A549 (cell line): ENCODE results near the gene MCM5. TPM values are rescaled to one million over a fixed set of nuclear protein-coding genes. Genes with fewer than 3 reads are reported as not detected.

ENCODE experiments used
- ATAC-seq, 2 experiments: fragments of 200-7000 bp in 1 of 2; fragments of >200 bp in 1 of 2; cut with Nextera tagmentation in 1 of 2; cut with Tn5 transposase in 1 of 2; 3 replicates each; pipeline versions ENCODE4 v1.8.0 to v1.9.1; 2018 to 2020; ENCODE audit warnings: mild to moderate bottlenecking in 1 of 2, moderate library complexity in 1 of 2
- CTCF ChIA-PET: fragments of 300-600 bp; sonication (Branson Sonifier 250); formaldehyde crosslinking; extraction: SDS; loops from one replicate; lab custom pipeline; 2021; ENCODE audit warnings: antibody characterized with exemption, inconsistent platforms; lab: Yijun Ruan, JAX
- POLR2A ChIA-PET: fragments of 350-600 bp; formaldehyde crosslinking; extraction: SDS; loops from one replicate; lab custom pipeline; 2021; ENCODE audit warnings: antibody characterized with exemption, inconsistent platforms; lab: Yijun Ruan, JAX
- DNase-seq, 2 experiments: peaks; one replicate each; pipeline versions ENCODE4 v3.0.0 to v3.0.0-alpha.2; 2011 to 2016; ENCODE audit warnings: low read depth in 1 of 2, low spot score in 1 of 2
- FAIRE-seq: peaks from 2 replicates; lab custom pipeline; 2011; peaks lifted over from hg19 to GRCh38; lab: Jason Lieb, UNC
- H3K27ac ChIP-seq, 2 experiments: fragments of >200 bp; sonication (Bioruptor Twin); formaldehyde crosslinking; 3 replicates each; pipeline ENCODE4 v1.5.1; 2016 to 2017
- H3K4me1 ChIP-seq: fragments of >200 bp; sonication (Bioruptor Twin); formaldehyde crosslinking; 3 replicates; pipeline ENCODE4 v1.6.1; 2016
- H3K4me2 ChIP-seq: fragments of >200 bp; sonication (Bioruptor Twin); formaldehyde crosslinking; 3 replicates; pipeline ENCODE4 v1.6.1; 2016
- H3K4me3 ChIP-seq: fragments of >200 bp; sonication (Bioruptor Twin); formaldehyde crosslinking; 3 replicates; pipeline ENCODE4 v1.5.1; 2016
- H3K9me3 ChIP-seq: fragments of >200 bp; sonication (Bioruptor Twin); formaldehyde crosslinking; 3 replicates; pipeline ENCODE4 v1.6.1; 2016
- CBX2 ChIP-seq: fragments of 200-600 bp; sonication (generic); IDR thresholded peaks from 2 replicates; pipeline ENCODE4 v1.6.1; 2016; ENCODE audit warnings: low read depth, mild to moderate bottlenecking, borderline replicate concordance
- CHD4 ChIP-seq: fragments of 200-600 bp; sonication (generic); IDR thresholded peaks from 2 replicates; pipeline ENCODE4 v1.6.1; 2016; ENCODE audit warnings: antibody characterized with exemption, mild to moderate bottlenecking, borderline replicate concordance
- EHMT2 ChIP-seq: fragments of 200-600 bp; sonication (generic); IDR thresholded peaks from 2 replicates; pipeline ENCODE4 v1.6.1; 2016; ENCODE audit warnings: antibody characterized with exemption, low read depth, mild to moderate bottlenecking, moderate library complexity
- ESRRA ChIP-seq: fragments of 150-350 bp; IDR thresholded peaks from 2 replicates; pipeline ENCODE4 v1.6.1; 2014; ENCODE audit warnings: mild to moderate bottlenecking, low read length, borderline replicate concordance
- FOSL2 ChIP-seq, 2 experiments: fragments of 450-650 bp in 1 of 2; fragments of >200 bp in 1 of 2; sonication (Bioruptor Twin) in 1 of 2; formaldehyde crosslinking; IDR thresholded peaks; 2 replicates each; pipeline versions ENCODE4 v1.5.0 to v1.6.1; 2016 to 2020; ENCODE audit warnings: mild to moderate bottlenecking in 1 of 2, moderate library complexity in 1 of 2
- HDAC2 ChIP-seq: fragments of 200-600 bp; sonication (generic); IDR thresholded peaks from 2 replicates; pipeline ENCODE4 v1.6.1; 2016
- HOXA7 ChIP-seq: fragments of 250-450 bp; sonication (Bioruptor Pico); IDR thresholded peaks from 2 replicates; pipeline ENCODE4 v1.5.0; 2020; ENCODE audit warnings: mild to moderate bottlenecking, moderate library complexity
- HOXB5 ChIP-seq: fragments of 250-450 bp; sonication (Bioruptor Pico); IDR thresholded peaks from 2 replicates; pipeline ENCODE4 v1.5.0; 2020; ENCODE audit warnings: mild to moderate bottlenecking, moderate library complexity
- JUNB ChIP-seq: fragments of >200 bp; sonication (Bioruptor Twin); formaldehyde crosslinking; IDR thresholded peaks from 2 replicates; pipeline ENCODE4 v1.6.1; 2016
- MAFK ChIP-seq: fragments of 450-650 bp; IDR thresholded peaks from 2 replicates; pipeline ENCODE4 v1.6.1; 2014; ENCODE audit not compliant: partially characterized antibody
- NPAS2 ChIP-seq: fragments of 250-450 bp; sonication (Bioruptor Pico); IDR thresholded peaks from 2 replicates; pipeline ENCODE4 v1.8.0; 2022; ENCODE audit warnings: mild to moderate bottlenecking, moderate library complexity, borderline replicate concordance
- NR3C1 ChIP-seq: fragments of >200 bp; sonication (Bioruptor Twin); formaldehyde crosslinking; IDR thresholded peaks from 3 replicates; pipeline ENCODE4 v1.6.1; 2017
- POLR2A ChIP-seq: IDR thresholded peaks from 2 replicates; pipeline ENCODE4 v1.6.1; 2012; ENCODE audit warnings: mild to moderate bottlenecking, low read length
- POLR2AphosphoS2 ChIP-seq: conservative IDR thresholded peaks from 2 replicates; pipeline ENCODE4 v1.6.1; 2012; ENCODE audit warnings: low read length, improper control_type of control experiment, inconsistent platforms
- RNF2 ChIP-seq: fragments of 200-600 bp; sonication (generic); IDR thresholded peaks from 2 replicates; pipeline ENCODE4 v1.6.1; 2016; ENCODE audit warnings: low read depth, mild to moderate bottlenecking, antibody characterized with exemption, moderate library complexity, borderline replicate concordance
- SMC3 ChIP-seq: fragments of >200 bp; sonication (Bioruptor Twin); formaldehyde crosslinking; IDR thresholded peaks from 3 replicates; pipeline ENCODE4 v1.6.1; 2018; ENCODE audit warnings: inconsistent platforms
- SREBF2 ChIP-seq: fragments of 450-650 bp; IDR thresholded peaks from 2 replicates; pipeline ENCODE4 v1.6.1; 2014; ENCODE audit warnings: mild to moderate bottlenecking, moderate library complexity
- TFCP2L1 ChIP-seq: fragments of 250-450 bp; sonication (Bioruptor Pico); IDR thresholded peaks from 2 replicates; pipeline ENCODE4 v1.5.0; 2021; ENCODE audit warnings: mild to moderate bottlenecking
- ZSCAN20 ChIP-seq: fragments of 250-450 bp; sonication (Bioruptor Pico); IDR thresholded peaks from 2 replicates; pipeline ENCODE4 v1.8.0; 2022; ENCODE audit warnings: mild to moderate bottlenecking, moderate library complexity
- WGBS: methylation state at CpG from one replicate; pipeline ENCODE4 v1.1.6; 2017; ENCODE audit errors: missing lambda C conversion rate; 5-methylcytosine and 5-hydroxymethylcytosine counted together
- polyA plus RNA-seq, 4 experiments: library from polyadenylated mRNA; depleted of rRNA in 3 of 4; stranded (reverse); fragments of >200 nt; fragmentation: RNase III in 1 of 4; extraction: RNeasy Plus Mini Kit Qiagen cat#74134 plus additional on column Dnase treatment in 1 of 4; gene quantifications; 2 replicates in 3 of 4; 3 replicates in 1 of 4; pipeline ENCODE4 v1.2.3, GENCODE V29; 2011 to 2017
- TF ChIP-seq, protein P1 (sequence below): fragments of >200 bp; sonication (Bioruptor Twin); formaldehyde crosslinking; IDR thresholded peaks from 3 replicates; pipeline ENCODE4 v1.5.1; 2016
- TF ChIP-seq, protein P2 (sequence below): fragments of 250-450 bp; sonication (Bioruptor Pico); IDR thresholded peaks from 2 replicates; pipeline ENCODE4 v1.5.0; 2021; ENCODE audit warnings: mild to moderate bottlenecking, moderate library complexity, borderline replicate concordance

Gene MCM5
- polyA plus RNA-seq, 2 of the 4 experiments (the other 2 are of a cell fraction), result 50.2 to 94.4 TPM

DNA sequence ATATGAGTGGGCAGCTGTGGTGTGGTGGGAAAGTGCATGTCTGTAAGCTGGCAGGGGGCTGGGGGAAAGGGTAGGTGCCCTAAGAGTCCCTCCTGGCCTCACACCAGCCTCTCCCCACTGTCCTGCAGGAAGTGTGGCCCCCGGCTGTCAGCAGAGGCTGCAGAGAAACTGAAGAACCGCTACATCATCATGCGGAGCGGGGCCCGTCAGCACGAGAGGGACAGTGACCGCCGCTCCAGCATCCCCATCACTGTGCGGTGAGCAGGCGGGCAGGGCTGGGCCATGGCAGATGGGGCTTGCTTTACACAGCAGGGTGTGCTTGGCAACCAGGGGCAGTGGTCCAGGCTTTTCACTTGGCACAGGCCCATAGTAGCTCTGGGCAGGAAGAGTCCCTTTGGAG, 19.8 kb downstream of the MCM5 start:
- FAIRE-seq (no peak), ATAC-seq (no peak), DNase-seq (no peak)
- TF ChIP-seq FOSL2 (IDR thresholded peaks at IDR 0.05), result no peak
- no peak for TF ChIP-seq FOSL2 (CRISPR knock-in tag; IDR thresholded peaks at IDR 0.05)
- TF ChIP-seq, protein P1, sequence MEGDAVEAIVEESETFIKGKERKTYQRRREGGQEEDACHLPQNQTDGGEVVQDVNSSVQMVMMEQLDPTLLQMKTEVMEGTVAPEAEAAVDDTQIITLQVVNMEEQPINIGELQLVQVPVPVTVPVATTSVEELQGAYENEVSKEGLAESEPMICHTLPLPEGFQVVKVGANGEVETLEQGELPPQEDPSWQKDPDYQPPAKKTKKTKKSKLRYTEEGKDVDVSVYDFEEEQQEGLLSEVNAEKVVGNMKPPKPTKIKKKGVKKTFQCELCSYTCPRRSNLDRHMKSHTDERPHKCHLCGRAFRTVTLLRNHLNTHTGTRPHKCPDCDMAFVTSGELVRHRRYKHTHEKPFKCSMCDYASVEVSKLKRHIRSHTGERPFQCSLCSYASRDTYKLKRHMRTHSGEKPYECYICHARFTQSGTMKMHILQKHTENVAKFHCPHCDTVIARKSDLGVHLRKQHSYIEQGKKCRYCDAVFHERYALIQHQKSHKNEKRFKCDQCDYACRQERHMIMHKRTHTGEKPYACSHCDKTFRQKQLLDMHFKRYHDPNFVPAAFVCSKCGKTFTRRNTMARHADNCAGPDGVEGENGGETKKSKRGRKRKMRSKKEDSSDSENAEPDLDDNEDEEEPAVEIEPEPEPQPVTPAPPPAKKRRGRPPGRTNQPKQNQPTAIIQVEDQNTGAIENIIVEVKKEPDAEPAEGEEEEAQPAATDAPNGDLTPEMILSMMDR, result no peak
- TF ChIP-seq CHD4, result no peak
- no peak for TF ChIP-seq SREBF2
- TF ChIP-seq TFCP2L1, result no peak
- no peak for TF ChIP-seq POLR2A
- TF ChIP-seq JUNB, result no peak
- TF ChIP-seq NPAS2 (CRISPR knock-in tag), result no peak
- 97% methylated on average over 7 of the region's 10 CpGs for WGBS
- H3K9me3 ChIP-seq, result no peaks in the 10 kb centered on the region
- H3K4me1 ChIP-seq, result peaks cover 17% of the 10 kb centered on the region
- no peak overlapping the region for H3K27ac ChIP-seq
- no peak overlapping the region for H3K4me2 ChIP-seq
- CTCF ChIA-PET, result interaction anchor here (0.6 to 4.5 kb wide), 5 partner anchors 11 to 646 kb away, joined by 3 to 32 read pairs (median 5); no protein-coding TSS in a partner anchor
- no peak overlapping the region for H3K4me3 ChIP-seq
- POLR2A ChIA-PET, result no interaction called here

- ChIA-PET CTCF (interaction anchor here (0.7 to 4.5 kb wide), 3 partner anchors 8 to 739 kb away, joined by 4 to 32 read pairs (median 5); partner anchors contain the start of gene APOL3), POLR2A (no interaction called here)
- TF ChIP-seq SMC3, result no peak
- no peak for TF ChIP-seq NR3C1
- no peak for TF ChIP-seq POLR2AphosphoS2
- no peak for TF ChIP-seq EHMT2
- TF ChIP-seq HOXA7 (CRISPR knock-in tag), result no peak
- TF ChIP-seq RNF2, result no peak
- TF ChIP-seq HOXB5 (CRISPR knock-in tag), result no peak
- no peak for TF ChIP-seq MAFK
- TF ChIP-seq, protein P1, result no peak
- TF ChIP-seq, protein P2, sequence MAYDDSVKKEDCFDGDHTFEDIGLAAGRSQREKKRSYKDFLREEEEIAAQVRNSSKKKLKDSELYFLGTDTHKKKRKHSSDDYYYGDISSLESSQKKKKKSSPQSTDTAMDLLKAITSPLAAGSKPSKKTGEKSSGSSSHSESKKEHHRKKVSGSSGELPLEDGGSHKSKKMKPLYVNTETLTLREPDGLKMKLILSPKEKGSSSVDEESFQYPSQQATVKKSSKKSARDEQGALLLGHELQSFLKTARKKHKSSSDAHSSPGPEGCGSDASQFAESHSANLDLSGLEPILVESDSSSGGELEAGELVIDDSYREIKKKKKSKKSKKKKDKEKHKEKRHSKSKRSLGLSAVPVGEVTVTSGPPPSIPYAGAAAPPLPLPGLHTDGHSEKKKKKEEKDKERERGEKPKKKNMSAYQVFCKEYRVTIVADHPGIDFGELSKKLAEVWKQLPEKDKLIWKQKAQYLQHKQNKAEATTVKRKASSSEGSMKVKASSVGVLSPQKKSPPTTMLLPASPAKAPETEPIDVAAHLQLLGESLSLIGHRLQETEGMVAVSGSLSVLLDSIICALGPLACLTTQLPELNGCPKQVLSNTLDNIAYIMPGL (CRISPR knock-in tag), result no peak
- TF ChIP-seq ESRRA, result no peak
- no peak for TF ChIP-seq SREBF2
- no peak for TF ChIP-seq HDAC2
- TF ChIP-seq ZSCAN20 (CRISPR knock-in tag), result no peak
- TF ChIP-seq CBX2, result no peak
- TF ChIP-seq, all 56 proteins: peak for 0
- H3K4me3 ChIP-seq, result no peak overlapping the region
- FAIRE-seq (no peak), ATAC-seq (no peak), DNase-seq (no peak)
- H3K27ac ChIP-seq, result no peak overlapping the region
- no peaks in the 10 kb centered on the region for H3K9me3 ChIP-seq
- 97% methylated on average over 11 of the region's 12 CpGs for WGBS
- H3K4me2 ChIP-seq, result no peak overlapping the region
- peaks cover 17% of the 10 kb centered on the region for H3K4me1 ChIP-seq
Measured at GRCh38 chr22:35421121-35421520, 21.2 kb downstream of the MCM5 start.
